CD4-positive, alpha-beta T cell treated with Interleukin-6 at 100 ng/mL for 8 hours (primary cell): ENCODE data around the gene ORMDL1.
"Not testable (repeated sequence)": the region's sequence is repeated elsewhere in the genome, so short reads cannot be mapped to it uniquely, and the experiment has no call there.

Experiments
- DNase-seq: peaks from one replicate; pipeline ENCODE4 v3.0.0-alpha.2; 2020; ENCODE audit warnings: mixed read lengths, low spot score

ORMDL1 gene

GRCh38 chr2:189770590-189771322 lies 13.4 kb downstream of the ORMDL1 start:
- DNase-seq = no peak

GRCh38 chr2:189763908-189764661 lies 20.1 kb downstream of the ORMDL1 start:
- no peak for DNase-seq

DNA sequence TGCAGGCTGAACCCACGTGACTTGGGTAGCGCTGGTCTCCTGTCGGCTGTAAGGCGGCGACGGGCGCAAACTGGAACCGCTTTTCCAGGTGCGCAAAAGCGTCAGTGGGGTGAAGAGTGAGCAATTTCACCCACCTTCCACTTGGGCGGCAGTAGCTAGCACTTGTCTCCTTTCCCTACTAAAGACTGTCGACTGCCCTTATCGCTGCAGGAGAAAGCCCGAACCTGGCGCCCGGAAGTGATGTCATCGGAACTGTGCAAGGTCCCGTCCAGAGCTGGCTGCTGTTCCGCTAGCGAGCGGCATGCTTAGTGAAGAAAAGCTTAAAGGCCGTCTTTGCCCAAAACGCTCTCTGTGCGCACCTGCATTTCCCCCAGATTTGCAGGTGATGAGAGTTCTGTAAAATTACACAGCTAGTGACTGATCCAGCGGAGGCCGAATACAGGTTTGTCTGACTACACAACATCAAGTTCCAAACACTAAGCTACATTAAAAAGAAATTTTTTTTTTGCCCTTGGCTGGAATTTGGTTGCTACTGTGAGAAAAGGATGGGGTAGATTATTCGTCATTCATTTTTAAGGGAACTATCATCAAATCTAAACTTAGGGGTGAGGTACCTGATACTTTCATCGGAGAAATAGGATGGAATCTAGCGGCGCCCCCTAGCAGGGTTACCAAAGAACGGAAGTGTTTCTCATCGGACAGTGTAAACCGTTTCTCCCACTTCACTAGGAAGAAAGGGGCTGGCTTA lies 21.4 kb downstream of the ORMDL1 start, which contains the start of gene OSGEPL1:
Gene OSGEPL1, minus strand, starts transcription at position 242 of the 748 bp plus-strand sequence. CDS start 1,152 bp downstream, outside the sequence.
- peak; percentile 91 for DNase-seq

DNA sequence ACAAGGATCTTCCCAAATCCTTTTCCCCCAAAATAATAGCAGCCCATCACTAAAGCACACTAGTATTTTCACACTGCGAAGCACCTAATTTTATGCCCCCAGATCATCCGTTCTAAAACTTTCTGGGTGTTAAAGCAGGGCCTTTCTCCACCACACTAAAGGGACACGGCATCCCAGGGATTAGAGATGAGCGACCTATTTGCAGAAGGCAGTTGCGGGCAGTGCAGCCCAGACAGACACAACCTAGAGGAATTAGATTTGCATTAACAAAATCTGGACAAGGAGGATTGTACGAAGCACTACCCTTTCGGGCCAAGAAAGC lies 21.9 kb downstream of the ORMDL1 start:
- no peak for DNase-seq

DNA sequence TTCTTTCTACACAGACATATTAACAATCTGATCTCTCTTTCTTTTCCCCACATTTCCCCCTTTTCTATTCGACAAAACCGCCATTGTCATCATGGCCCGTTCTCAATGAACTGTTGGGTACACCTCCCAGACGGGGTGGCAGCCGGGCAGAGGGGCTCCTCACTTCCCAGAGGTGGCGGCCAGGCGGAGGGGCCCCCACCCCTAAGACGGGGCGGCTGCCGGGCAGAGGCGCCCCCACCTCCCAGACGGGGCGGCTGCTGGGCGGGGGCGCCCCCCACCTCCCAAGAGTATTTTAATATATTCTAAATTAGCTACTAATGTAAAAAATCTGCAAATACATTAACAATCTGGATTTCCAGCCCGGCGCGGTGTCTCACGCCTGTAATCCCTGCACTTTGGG lies 24.0 kb downstream of the ORMDL1 start:
- not testable (repeated sequence) for DNase-seq

GRCh38 chr2:189756311-189756952 lies 27.7 kb downstream of the ORMDL1 start:
- no peak for DNase-seq

GRCh38 chr2:189751080-189751658 lies 33.0 kb downstream of the ORMDL1 start:
- peak; percentile 35 for DNase-seq

DNA sequence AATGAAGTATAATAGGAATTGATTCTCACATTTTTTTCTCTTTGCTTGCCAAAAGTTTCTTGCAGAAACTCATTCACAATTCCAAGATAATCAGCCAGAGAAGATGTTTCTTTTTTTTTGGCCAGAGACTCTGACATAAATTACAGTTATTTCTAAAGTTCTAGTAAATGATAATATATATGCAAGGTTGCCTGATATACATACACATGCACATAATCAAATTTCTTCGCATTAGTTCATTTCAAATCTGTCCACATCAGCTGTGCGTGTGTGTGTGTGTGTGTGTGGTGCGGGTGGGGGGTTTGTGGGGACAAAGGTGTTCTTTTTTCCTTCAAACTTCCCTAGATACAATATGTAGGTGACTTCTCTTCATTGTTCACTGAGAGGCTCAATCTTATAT lies 54.7 kb downstream of the ORMDL1 start:
- no peak for DNase-seq

DNA sequence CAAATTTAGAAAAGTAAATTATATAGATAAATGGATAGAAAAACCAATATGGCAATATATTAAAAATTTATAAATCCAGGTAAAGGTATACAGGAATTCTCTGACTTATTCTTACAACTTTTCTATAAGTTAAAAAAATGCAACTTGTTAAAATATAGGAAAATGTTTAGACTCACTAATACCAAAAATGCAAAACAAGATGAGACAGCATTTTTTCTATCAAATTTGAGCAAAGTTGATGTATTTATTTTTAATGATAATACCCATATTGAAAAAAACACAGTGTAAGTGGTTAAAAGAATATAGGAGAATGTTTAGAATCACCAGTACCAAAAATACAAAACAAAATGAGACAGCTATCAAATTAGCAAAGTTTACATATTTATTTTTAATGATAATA lies 57.3 kb downstream of the ORMDL1 start:
- DNase-seq = no peak

- no peak for DNase-seq
Measured at GRCh38 chr2:189726271-189726670, 57.9 kb downstream of the ORMDL1 start.

GRCh38 chr2:189723192-189723591 lies 60.9 kb downstream of the ORMDL1 start:
- no peak for DNase-seq
